Activated CD4-positive, alpha-beta T cell treated with anti-CD3 and anti-CD28 coated beads, Interleukin-10, Interleukin-2, amounts not matched to agents 100 ng/mL and 50 ng/mL, durations not matched to agents 16 hours and 8 hours (primary cell): ENCODE data around the gene ARHGAP30.
A peak's percentile ranks its signal among the peaks of the same experiment; 100 is the strongest.
"Not testable (repeated sequence)": the region's sequence is repeated elsewhere in the genome, so short reads cannot be mapped to it uniquely, and the experiment has no call there.

Source experiments
- DNase-seq: peaks from one replicate; pipeline ENCODE4 v3.0.0-alpha.2; 2020

Gene ARHGAP30

DNA sequence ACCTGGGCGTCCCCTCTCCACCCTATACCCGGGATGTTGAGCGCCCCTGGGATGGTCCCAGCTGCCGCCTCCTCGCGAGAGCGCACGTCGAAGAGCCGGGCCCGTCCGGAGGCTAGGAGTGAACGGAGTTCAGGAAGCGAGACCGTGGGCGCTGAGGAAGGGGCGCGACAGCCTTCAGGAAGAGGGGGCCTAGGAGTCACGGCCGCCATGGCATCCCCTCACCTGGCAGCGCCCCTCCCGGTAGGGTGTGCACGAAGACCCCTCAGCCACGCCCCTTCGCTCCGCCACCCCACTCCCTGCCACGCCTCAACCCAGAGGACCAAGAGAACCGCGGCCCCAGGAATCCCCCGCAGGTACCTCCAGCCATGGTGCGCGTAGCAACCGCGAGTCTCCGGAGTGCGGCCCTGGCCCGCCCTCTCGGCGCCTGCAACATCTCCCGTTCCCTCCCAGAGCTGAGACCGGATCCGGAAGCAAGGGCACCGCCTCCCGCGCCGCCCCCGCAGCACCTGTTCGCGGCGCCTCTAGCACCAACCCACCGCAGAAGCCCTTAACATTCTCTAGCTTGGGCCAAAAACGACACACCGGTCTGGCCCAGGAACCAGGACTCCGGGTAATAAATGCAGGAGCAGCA lies 31.1 kb downstream of the ARHGAP30 start, which contains the start of gene TSTD1:
Gene TSTD1, minus strand, starts transcription at position 442 of the 631 bp plus-strand sequence. Its CDS starts 75 bp downstream, at position 367.
- DNase-seq: peak; percentile 89

GRCh38 chr1:161037661-161038522 lies 31.8 kb downstream of the ARHGAP30 start:
- DNase-seq: no peak

GRCh38 chr1:161033751-161034150 lies 35.9 kb downstream of the ARHGAP30 start:
- DNase-seq: no peak

DNA sequence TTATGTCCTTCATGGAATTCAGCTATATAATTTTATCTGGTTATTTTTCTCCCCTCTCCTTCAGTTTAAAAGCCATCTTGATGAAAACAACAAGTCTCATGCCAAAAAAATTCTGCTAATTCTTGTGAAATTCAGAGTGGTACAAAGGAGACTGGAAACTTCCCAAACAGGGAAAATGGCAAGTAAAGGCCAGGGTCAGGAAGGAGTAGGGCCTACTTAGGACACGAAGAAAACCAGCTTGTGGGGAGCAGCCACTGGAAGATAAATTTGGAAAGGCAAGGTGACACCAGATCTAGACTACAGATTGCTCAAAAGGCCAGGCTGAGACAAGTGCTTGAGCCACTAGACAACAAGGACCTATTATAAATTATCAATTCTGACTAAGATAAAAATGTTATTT lies 37.3 kb downstream of the ARHGAP30 start:
- DNase-seq: no peak

GRCh38 chr1:161031874-161032273 lies 37.8 kb downstream of the ARHGAP30 start:
- DNase-seq: no peak

GRCh38 chr1:161029466-161029865 lies 40.2 kb downstream of the ARHGAP30 start:
- DNase-seq: not testable (repeated sequence)

DNA sequence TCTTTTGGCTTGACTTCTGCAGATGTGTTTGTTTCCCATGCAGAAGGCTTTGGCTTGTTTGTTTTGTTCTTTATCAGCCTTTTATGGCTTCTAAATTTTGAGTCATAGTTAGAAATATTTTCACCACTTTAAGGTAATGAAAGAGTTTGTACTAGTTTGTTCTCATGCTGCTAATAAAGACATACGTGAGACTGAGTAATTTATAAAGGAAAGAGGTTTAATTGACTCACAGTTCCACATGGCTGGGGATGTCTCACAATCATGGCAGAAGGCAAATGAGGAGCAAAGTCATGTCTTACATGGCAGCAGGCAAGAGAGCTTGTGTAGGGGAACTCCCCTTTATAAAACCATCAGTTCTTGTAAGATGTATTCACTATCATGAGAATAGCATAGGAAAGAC lies 42.7 kb downstream of the ARHGAP30 start:
- DNase-seq: peak; percentile 38

GRCh38 chr1:161022432-161022831 lies 47.3 kb downstream of the ARHGAP30 start:
- not testable (repeated sequence) for DNase-seq

DNA sequence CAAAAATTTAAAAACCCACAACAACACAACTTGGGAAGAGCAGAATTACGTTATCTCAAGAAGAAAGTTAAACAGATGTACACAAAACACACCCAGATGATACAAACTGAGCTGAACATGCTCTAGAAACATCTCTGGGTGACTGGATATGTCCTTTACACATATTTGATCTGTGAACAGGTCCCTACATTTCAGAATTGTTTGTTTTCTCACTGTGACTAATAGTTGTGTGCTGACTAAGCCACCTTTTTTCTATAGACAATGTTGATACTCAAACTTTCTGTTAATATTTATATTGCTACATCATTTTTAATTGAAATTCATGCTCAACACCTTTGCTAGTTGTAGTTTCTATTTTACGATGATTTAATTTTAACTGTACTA lies 47.7 kb downstream of the ARHGAP30 start:
- DNase-seq: peak; percentile 50

- peak; percentile 85 for DNase-seq
Observed at GRCh38 chr1:161021165-161021969, 48.3 kb downstream of the ARHGAP30 start.

GRCh38 chr1:161020509-161021164 lies 49.1 kb downstream of the ARHGAP30 start, which contains the start of gene F11R:
TSS of gene F11R (minus strand) at chr1:161021152. CDS start at chr1:161021073, 79 bp downstream.
- DNase-seq: peak; percentile 22

DNA sequence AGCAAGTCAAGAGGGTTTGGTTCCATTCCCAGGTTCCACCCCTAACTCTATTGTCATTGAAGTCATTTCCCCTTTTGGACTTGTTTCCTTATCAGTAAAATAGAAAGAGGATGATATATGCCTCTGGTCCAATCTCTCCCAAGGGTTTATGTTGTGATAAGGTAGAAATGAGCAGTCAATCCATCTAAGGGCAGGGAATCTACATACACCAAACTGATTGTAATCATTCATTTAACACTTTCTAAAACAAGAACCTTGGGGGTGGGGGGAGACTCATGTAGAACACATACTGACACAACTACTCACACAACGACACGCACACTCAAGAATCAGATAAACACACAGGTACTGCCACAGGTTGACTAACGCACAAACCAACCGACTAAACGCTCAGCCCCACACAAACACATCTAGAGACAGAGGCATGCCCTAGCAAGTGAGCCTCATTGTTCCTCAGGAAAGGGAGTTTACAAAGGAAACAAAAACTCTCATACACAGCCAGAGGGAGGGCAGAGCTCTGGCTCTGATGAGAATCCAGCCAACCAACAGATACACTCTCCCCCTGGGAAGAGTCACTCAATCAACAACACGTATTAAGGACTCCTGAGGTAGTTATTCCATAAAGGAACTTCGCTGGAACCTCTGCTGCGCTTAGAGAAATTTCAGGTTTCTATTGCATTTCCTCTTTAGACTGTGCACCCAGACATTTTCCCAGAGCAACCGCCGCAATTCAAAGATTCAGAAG lies 49.8 kb downstream of the ARHGAP30 start:
- DNase-seq: no peak

DNA sequence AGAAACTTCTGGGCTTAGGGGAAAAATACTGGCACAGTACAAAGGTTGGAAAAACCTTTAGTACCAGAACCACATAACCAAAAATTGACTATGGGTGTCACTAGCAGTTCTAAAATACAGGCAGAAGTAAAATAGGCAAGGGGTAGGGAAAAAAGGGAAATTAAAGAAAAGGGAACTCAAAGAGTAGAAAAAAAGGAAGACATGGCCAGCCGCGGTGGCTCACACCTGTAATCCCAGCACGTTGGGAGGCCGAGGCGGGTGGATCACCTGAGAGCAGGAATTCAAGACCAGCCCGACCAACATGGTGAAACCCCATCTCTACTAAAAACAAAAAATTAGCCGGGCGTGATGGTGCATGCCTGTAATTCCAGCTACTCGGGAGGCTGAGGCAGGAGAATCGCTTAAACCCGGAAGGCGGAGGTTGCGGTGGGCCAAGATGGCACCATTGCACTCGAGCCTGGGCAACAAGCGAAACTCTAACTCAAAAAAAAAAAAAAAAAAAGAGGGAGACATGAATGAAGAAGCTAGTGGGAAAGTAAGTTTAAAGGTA lies 50.5 kb downstream of the ARHGAP30 start:
- not testable (repeated sequence) for DNase-seq

GRCh38 chr1:161018631-161018930 lies 51.1 kb downstream of the ARHGAP30 start:
- DNase-seq: no peak

DNA sequence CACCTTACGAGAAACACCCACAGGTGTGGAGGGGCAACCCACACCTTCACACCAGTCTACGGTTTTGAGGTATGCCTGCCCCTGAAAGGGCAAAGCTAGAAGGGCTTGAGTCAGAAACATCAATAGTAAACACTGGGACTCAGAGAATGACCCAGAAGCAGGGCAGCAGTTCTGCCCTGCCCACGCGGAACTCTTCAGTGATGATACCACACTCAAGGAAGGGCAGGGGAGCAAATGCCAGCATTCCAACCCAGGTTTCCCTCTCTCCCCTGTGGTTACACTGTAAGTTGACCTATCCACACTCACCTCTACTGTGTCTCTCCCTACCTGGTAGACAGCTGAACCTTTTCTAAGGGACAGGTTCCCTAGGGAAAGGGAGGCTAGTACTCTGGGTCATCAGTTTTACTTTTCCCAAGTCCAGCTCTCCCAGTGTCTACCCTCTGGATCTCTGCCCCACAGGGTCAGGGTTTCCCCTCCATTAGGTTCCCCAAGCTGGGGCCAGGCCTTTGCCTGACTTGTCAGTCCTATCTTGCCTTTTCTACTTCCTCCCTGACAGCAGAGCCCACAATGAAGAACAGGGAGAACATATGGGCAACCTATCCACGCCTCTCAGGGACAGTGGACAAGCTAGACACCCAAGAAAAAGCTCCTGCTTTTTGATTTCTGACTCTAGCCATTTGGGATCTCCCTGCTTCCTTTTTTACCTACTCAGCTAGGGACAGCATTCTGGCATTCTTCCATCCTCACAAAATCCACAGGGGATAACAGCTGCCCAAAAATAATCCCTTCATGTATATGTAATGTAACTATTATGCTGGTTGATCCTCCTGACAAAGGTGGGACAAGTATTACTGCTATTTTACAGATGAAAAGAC lies 51.7 kb downstream of the ARHGAP30 start:
- DNase-seq: no peak

GRCh38 chr1:161017181-161017580 lies 52.5 kb downstream of the ARHGAP30 start:
- DNase-seq: not testable (repeated sequence)

DNA sequence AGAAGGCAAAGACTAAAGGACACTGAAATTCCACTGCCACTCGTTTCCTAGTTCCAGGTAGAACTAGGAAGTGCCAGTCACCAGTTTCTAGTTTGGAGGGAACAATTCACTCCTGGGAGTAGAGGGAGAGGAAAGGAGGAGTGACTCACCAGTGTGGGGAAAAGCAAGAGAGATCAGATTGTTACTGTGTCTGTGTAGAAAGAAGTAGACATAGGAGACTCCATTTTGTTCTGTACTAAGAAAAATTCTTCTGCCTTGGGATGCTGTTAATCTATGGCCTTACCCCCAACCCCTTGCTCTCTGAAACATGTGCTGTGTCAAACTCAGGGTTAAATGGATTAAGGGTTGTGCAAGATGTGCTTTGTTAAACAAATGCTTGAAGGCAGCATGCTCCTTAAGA lies 53.0 kb downstream of the ARHGAP30 start:
- DNase-seq: not testable (repeated sequence)

- peak; percentile 88 for DNase-seq
Observed at GRCh38 chr1:161013488-161014230, 56.0 kb downstream of the ARHGAP30 start.

GRCh38 chr1:161013131-161013487 lies 56.6 kb downstream of the ARHGAP30 start:
- DNase-seq: no peak

- no peak for DNase-seq
Observed at GRCh38 chr1:161012420-161012819, 57.3 kb downstream of the ARHGAP30 start.
